Measurements from ENCODE around the gene TRABD2B. TPM values are rescaled to one million over a fixed set of nuclear protein-coding genes. Genes with fewer than 3 reads are reported as not detected.

Gene TRABD2B
- total RNA-seq, 1 donor from 2014 or later = 15.1 TPM

GRCh38 chr1:47940326-47940725 lies 56.9 kb downstream of the TRABD2B start:
- peak; percentile 30 for DNase-seq (ENCODE audit: low spot score)
- no peak for ATAC-seq

DNA sequence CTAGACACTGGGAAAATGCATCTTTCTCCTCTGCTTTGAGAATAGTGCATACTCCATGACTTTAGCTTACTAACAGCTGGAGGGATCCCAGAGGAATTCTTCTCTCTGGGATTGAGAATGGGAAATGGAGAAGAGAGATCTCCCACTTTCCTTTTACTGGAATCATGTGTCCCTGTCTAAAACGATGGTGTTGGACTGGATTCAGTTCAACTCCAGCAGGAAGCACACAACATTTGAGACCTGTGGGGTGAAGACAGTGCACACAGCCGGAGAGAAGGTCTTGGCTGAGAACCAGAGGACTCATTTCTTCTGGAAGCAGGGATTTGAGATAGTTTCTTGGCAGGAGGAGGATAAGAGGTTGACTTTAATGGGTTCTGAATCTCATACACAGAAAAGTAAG lies 58.7 kb downstream of the TRABD2B start:
- ATAC-seq (no peak), DNase-seq (ENCODE audit: low spot score) (peak; percentile 27)

DNA sequence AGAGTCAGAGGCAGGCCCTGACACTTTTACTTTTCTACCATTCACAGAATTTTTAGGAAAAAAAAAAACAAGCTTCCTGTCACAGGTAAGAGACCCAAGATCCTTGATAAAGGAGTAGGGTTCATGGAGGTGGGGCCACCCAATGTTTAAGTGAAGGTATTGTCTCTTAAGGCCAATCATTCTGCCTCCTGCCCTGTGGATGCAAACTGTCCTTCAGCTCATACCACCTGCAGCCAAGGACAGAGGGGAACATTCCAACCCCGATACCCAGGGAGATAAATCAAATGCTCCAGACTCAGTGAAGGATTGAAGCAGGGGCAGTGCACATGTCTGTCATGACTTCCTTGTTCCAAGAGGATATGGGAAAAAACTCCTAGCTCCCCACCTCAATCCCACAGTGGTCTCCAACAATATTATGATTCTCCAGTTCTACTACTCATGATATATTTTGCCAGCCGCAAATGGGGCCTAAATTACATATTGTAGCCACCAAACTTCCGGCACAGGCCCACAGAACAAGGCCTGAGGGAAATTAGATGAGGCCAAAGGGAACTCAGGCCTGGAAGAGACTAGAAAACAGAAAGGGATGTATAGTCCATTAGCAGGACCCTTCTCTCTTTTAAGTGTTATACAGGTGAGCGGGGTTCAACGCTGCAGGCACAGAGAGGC lies 59.5 kb downstream of the TRABD2B start:
- DNase-seq (ENCODE audit: low spot score) = peak; percentile 8
- ATAC-seq = no peak

DNA sequence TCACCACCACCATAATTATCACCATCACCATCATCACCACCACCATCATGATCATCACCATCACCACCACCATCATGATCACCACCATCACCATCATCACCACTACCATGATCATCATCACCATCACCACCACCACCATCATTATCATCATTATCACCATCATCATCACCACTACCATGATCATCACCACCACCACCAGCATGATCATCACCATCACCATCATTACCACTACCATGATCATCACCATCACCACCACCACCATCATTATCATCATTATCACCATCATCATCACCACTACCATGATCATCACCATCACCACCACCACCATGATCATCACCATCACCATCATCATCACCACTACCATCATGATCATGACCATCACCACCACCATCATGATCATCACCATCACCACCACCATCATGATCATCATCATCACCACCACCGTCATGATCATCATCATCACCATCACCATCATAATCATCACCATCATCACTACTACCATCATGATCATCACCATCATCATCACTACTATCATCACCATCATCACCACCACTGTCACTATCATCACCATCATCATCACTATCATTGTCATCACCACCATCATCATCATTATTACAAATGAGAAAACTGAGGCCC lies 60.2 kb downstream of the TRABD2B start:
- ATAC-seq (no peak), DNase-seq (ENCODE audit: low spot score) (no peak)

GRCh38 chr1:47935856-47936255 lies 61.3 kb downstream of the TRABD2B start:
- DNase-seq (ENCODE audit: low spot score) (peak; percentile 2), ATAC-seq (no peak)

- no peak for ATAC-seq
- DNase-seq (ENCODE audit: low spot score) = no peak
These were observed 62.0 kb downstream of the TRABD2B start for GRCh38 chr1:47935163-47935562.

DNA sequence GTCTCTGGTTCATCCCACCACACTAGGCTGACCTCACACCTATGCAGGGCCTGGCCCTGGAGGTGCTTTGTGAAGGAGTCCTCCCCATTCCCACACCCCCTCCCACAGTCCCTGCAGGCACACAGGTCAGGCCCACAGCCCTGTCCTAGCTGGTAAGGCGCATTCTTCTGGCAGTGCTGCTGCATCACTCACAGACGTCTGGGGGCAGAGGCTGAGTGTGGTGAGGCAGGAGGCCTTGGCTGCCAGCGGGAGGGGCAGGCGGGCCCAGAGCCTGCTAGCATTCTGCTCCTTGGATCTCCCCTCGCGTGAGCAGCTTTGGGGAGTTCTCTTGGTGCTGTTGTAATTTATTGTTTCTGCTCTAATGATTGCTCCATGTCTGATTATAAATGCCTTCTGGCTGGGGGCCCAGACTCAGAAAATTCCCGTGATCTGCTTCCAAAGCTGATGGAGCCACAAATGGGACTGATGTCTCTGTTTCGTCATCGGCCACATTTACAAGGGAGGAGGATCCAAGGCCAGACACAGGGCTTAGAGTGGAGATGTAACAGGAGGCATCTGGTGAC lies 62.9 kb downstream of the TRABD2B start:
- peak; percentile 74 for DNase-seq (ENCODE audit: low spot score)

DNA sequence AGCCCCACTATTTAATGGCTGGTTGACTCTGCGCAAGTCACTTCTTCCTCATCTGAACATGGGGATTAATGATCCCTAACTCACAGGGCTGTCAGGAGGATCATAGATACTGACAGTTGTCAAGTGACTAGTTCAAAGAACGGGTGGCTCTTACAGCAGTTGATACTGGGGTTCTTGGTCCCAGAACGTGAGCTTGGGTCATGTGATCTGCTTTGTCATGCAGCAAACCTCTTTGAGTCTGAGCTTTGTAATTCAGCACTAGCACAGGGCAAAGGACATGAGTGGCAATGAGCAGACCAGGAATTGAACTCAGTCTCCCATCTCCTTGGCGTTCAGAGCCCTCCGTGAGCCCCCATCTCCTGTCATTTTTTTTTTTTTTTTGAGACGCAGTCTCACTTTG lies 64.4 kb downstream of the TRABD2B start:
- ATAC-seq (no peak), DNase-seq (ENCODE audit: low spot score) (no peak)

More for the DNA sequence above, 62.9 kb downstream of the TRABD2B start:
- ATAC-seq = peak; percentile 69

GRCh38 chr1:47931395-47931794 lies 65.8 kb downstream of the TRABD2B start:
- no peak for DNase-seq (ENCODE audit: low spot score)
- peak; percentile 20 for ATAC-seq

DNA sequence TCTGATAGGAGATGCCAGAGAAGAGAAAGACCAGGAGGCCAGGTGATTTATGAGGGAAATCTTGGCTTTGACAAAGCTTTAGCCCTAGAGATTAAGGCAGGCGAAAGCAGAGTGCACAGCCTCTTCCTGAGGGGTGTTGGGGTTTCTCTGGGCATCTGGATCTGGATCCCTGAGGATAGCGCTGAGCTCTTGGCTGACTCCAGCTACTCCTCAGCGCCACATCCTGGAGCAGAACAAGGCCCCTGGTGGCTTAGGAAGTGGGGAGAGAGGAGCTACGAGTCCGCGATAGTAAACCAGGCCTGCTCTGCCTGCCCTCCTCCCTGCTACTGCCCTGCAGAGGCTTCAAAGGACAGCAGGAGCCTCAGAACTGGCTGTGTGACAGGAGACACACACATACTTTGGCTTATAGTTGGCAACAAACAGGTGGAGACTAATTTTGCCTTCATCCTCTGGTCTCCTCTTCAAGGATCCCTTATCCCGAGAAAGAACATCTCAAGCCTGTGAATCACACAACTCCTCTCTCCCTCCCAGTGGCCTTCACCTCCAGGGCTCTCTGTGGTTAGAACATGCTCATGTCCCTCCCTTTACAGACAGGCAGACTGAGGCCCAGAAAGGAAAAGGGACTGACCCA lies 66.9 kb downstream of the TRABD2B start:
- ATAC-seq (no peak), DNase-seq (ENCODE audit: low spot score) (no peak)

DNA sequence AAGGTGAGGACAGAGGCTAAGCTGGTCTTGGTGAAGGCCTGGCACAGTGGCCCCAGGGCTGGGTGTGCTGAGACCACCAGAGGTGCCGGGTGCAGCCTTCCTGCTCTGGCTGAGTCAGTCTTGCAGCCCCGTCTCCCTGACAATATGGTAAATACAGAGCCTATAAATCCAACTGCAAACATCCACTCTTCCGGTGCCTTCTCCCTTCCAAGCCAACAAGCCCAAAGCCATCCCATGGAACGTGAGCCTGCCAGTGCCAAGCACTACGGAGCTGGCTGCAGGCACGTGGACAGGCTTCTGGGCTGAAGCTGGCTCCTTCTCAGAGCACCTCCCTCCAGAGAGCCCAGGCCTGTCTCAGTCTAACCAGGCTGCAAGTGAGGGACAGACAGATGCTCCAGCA lies 70.0 kb downstream of the TRABD2B start:
- peak; percentile 19 for ATAC-seq
- DNase-seq (ENCODE audit: low spot score) = no peak

GRCh38 chr1:47926461-47926999 lies 70.7 kb downstream of the TRABD2B start:
- DNase-seq (ENCODE audit: low spot score) (no peak), ATAC-seq (no peak)

GRCh38 chr1:47924270-47925048 lies 72.7 kb downstream of the TRABD2B start:
- ATAC-seq (peak; percentile 6), DNase-seq (ENCODE audit: low spot score) (no peak)

GRCh38 chr1:47921935-47922415 lies 75.2 kb downstream of the TRABD2B start:
- DNase-seq (ENCODE audit: low spot score) = no peak
- no peak for ATAC-seq

DNA sequence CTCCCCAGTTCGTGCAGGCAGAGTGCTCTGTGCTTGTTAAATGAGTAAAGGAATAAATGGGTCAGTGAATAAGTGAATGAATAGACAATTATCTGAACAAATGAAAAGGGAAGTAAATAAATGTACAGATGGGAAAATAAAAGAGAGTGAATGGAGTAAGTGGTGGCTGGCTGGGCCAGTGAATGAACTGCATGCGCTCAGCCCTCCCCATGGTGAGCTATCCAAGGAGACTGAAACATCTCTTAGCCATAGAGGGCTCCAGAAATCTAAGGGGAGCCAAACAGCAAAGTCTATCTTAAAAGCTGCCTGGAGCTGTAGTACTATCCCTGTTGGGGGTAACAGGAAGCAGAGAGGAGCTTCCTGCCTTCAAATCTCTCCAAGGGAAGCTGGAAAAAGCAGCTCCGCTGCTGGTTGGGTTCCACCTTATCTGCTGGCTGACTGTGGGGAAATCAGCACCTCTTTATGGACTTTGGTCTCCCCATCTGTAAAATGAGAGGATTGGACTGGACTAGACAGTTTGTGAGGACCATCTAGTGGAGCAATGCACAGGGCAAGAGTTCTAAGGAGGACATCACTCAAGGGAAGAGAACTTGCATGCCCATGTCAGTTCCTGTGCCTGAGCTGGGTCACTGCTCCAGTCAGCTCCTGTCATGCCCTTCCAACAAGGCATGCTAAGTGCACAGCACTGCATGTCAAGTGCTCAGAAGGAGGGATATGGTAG lies 77.9 kb downstream of the TRABD2B start:
- DNase-seq (ENCODE audit: low spot score) (no peak), ATAC-seq (peak; percentile 73)

GRCh38 chr1:47918257-47918867 lies 78.8 kb downstream of the TRABD2B start:
- DNase-seq (ENCODE audit: low spot score) = no peak
- peak; percentile 57 for ATAC-seq

- DNase-seq (ENCODE audit: low spot score) = no peak
- no peak for ATAC-seq
These were observed 79.5 kb downstream of the TRABD2B start for GRCh38 chr1:47917687-47918086.

- ATAC-seq (no peak), DNase-seq (ENCODE audit: low spot score) (no peak)
These were observed 81.4 kb downstream of the TRABD2B start for GRCh38 chr1:47915677-47916353.

Measured in left lobe of liver (tissue), 2 donors.